ENCODE measurements around the gene MOB3C. TPM values are rescaled to one million over a fixed set of nuclear protein-coding genes. Genes with fewer than 3 reads are reported as not detected.

The MOB3C gene
- total and polyA plus RNA-seq, 10 of the 15 experiments (the other 5 are each of a cell fraction or from before 2014, with no cell fraction given), result 1.0 to 16.0 (median 9.4) TPM

DNA sequence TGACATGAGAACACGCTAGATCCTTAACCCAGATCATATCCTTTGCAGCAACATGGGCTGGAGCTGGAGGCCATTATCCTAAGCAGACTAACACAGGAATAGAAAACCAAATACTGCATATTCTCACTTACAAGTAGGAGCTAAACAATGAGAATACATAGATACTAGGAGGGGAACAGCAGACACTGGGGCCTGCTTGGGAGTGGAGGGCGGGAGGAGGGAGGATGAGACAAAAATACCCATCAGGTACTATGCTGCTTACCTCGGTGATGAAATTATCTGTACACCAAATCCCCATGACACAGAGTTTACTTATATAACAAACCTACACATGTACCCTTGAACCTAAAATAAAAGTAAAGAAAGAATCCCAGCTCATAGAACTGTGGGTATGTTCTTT lies 1.2 kb upstream of the MOB3C start:
- no peak overlapping the region for H2AFZ ChIP-seq (ENCODE audit: control insufficient read depth, low read depth, low read length)
- intact Hi-C loops (cut with micrococcal nuclease; ENCODE audit: unreplicated experiment), result loop anchor here (5.0 kb wide), 2 partner anchors 49 to 99 kb away; partner anchors contain the start of genes ATPAF1 and EFCAB14
- in situ Hi-C loops (cut with MboI), result no loop called here
- DNase-seq (ENCODE audit: low read depth, low spot score) (no peak), FAIRE-seq (no peak), ATAC-seq (no peak)
- no peaks in the 10 kb centered on the region for H3K36me3 ChIP-seq (ENCODE audit: control insufficient read depth in 2 of 2, insufficient read depth in 2 of 2, low read length in 1 of 2)
- SMC1A ChIA-PET (ENCODE audit: uncharacterized antibody, unreplicated experiment), result interaction anchor here (0.7 to 5.7 kb wide), 4 partner anchors 13 to 100 kb away, joined by 3 to 53 read pairs (median 8); partner anchors contain the start of genes EFCAB14 and MKNK1
- H3K9me3 ChIP-seq (replicated peaks; ENCODE audit: control insufficient read depth, insufficient read depth, low read length), result no peaks in the 10 kb centered on the region
- H3K27ac ChIP-seq (ENCODE audit: control insufficient read depth, insufficient read depth), result no peak overlapping the region
- peaks cover 46% of the 10 kb centered on the region for H3K4me1 ChIP-seq (ENCODE audit: control insufficient read depth, insufficient read depth, low read length)
- POLR2A ChIA-PET, result interaction anchor here (2.8 to 8.8 kb wide), 2 partner anchors 14 to 50 kb away, joined by 12 to 124 read pairs; partner anchors contain the start of genes ATPAF1 and MKNK1
- no peak overlapping the region for H3K4me2 ChIP-seq (ENCODE audit: control insufficient read depth, insufficient read depth)
- CTCF ChIA-PET, result interaction anchor here (1.0 to 4.3 kb wide), 4 partner anchors 13 to 107 kb away, joined by 4 to 30 read pairs (median 13); partner anchors contain the start of gene MKNK1
- RAD21 ChIA-PET (ENCODE audit: unreplicated experiment), result interaction anchor here (2.1 to 2.5 kb wide), 2 partner anchors 11 to 50 kb away, joined by 8 to 11 read pairs; no protein-coding TSS in a partner anchor
- TF ChIP-seq KLF5 (IDR thresholded peaks at IDR 0.05; ENCODE audit: partially characterized antibody) (no peak), IRF4 (IDR thresholded peaks at IDR 0.05; ENCODE audit: low read depth, low read length) (no peak), CBX3 (IDR thresholded peaks at IDR 0.05; ENCODE audit: borderline replicate concordance, low read depth) (no peak), NFIC (IDR thresholded peaks at IDR 0.05; ENCODE audit: low read depth, low read length) (no peak), ZBED1 (IDR thresholded peaks at IDR 0.05; ENCODE audit: borderline replicate concordance) (no peak), CHD4 (IDR thresholded peaks at IDR 0.05) (no peak), ETV6 (conservative IDR thresholded peaks at IDR 0.05 in 1 of 2, IDR thresholded peaks at IDR 0.05 in 1 of 2; ENCODE audit: borderline replicate concordance in 1 of 2, low read depth in 1 of 2) (no peak), ZNF207 (IDR thresholded peaks at IDR 0.05; ENCODE audit: borderline replicate concordance) (no peak), NR2F1 (conservative IDR thresholded peaks at IDR 0.05) (no peak)
- H3K9ac ChIP-seq (ENCODE audit: control insufficient read depth, insufficient read depth, low read length), result no peak overlapping the region
- no peaks in the 10 kb centered on the region for H3K27me3 ChIP-seq (replicated peaks in 1 of 2; ENCODE audit: control insufficient read depth in 2 of 2, insufficient read depth in 2 of 2, low read length in 1 of 2)
- WGBS (ENCODE audit: insufficient coverage, insufficient replicate concordance, low lambda C conversion rate, missing lambda C conversion rate), result 56% methylated on average over 3 of the region's 3 CpGs
- H3K4me3 ChIP-seq, result no peak overlapping the region
- BruUV-seq (replicated peaks), result no TSS peak
- H4K20me1 ChIP-seq (ENCODE audit: control insufficient read depth, insufficient read depth), result no peaks in the 10 kb centered on the region
- peaks cover 23% of the 10 kb centered on the region for H3K79me2 ChIP-seq (ENCODE audit: control insufficient read depth, insufficient read depth, low read length)
